LNCaP clone FGC (cell line): Measurements from ENCODE around the gene RNF40.

Experiments
- DNase-seq: peaks from one replicate; pipeline ENCODE4 v3.0.0-alpha.2; 2011; ENCODE audit warnings: low read depth
- H3K4me3 ChIP-seq: 2 replicates; pipeline ENCODE4 v1.5.1; 2011; ENCODE audit warnings: mild to moderate bottlenecking, low read depth, low read length, control low read depth
- CTCF ChIP-seq: IDR thresholded peaks from 2 replicates; pipeline ENCODE4 v1.5.1; 2012; ENCODE audit warnings: mild to moderate bottlenecking; ENCODE audit not compliant: control insufficient read depth, insufficient read depth; ENCODE audit errors: extremely low read depth

RNF40 gene

GRCh38 chr16:30782486-30783279, 20.6 kb downstream of the RNF40 start:
- no peak for TF ChIP-seq CTCF
- DNase-seq: no peak
- no peak overlapping the region for H3K4me3 ChIP-seq

GRCh38 chr16:30783280-30784109, 21.4 kb downstream of the RNF40 start:
- no peak overlapping the region for H3K4me3 ChIP-seq
- DNase-seq: no peak

GRCh38 chr16:30784215-30784614, 22.1 kb downstream of the RNF40 start:
- no peak for TF ChIP-seq CTCF
- no peak for DNase-seq
- H3K4me3 ChIP-seq: no peak overlapping the region

More at GRCh38 chr16:30783280-30784109, 21.4 kb downstream of the RNF40 start:
- no peak for TF ChIP-seq CTCF

GRCh38 chr16:30785126-30786106, 23.3 kb downstream of the RNF40 start:
- H3K4me3 ChIP-seq: peak overlapping the region; percentile 85
- TF ChIP-seq CTCF: no peak
- no peak for DNase-seq

GRCh38 chr16:30786115-30786935, 24.2 kb downstream of the RNF40 start:
- H3K4me3 ChIP-seq: peak overlapping the region; percentile 85
- TF ChIP-seq CTCF: no peak
- DNase-seq: no peak
